SU-DHL-6 (cell line): ENCODE measurements around the gene KLHL12.

Experiments used
- EZH2phosphoT487 ChIP-seq: fragments of 200-600 bp; sonication (generic), shearing (Covaris generic); conservative IDR thresholded peaks from 2 replicates; pipeline ENCODE4 v1.6.1; 2018; ENCODE audit warnings: mild to moderate bottlenecking, antibody characterized with exemption, low read length, moderate library complexity, mixed read lengths
- TF ChIP-seq, protein P1 (sequence below): fragments of 200-600 bp; sonication (generic); IDR thresholded peaks from one replicate; pipeline ENCODE4 v1.5.1; 2017; ENCODE audit warnings: antibody characterized with exemption, mild to moderate bottlenecking, low read length, moderate library complexity; ENCODE audit not compliant: insufficient read depth, poor library complexity, severe bottlenecking

DNA sequence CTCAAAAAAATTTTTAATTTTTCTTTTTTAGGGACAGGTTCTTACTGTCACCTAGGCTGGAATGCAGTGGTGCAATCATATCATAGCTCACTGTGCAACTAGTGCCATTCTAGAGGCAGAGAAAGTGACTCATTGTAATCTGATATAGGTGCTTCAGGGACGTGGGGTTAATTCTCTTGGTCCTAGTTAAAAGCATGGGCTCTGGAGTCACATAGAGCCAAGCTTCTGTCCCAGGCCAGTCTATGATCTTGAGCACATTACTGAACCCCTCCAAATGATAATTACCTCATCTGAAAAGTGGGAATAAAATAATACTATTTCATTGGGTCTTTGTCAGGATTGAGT, 32.2 kb upstream of the KLHL12 start:
- TF ChIP-seq, protein P1, sequence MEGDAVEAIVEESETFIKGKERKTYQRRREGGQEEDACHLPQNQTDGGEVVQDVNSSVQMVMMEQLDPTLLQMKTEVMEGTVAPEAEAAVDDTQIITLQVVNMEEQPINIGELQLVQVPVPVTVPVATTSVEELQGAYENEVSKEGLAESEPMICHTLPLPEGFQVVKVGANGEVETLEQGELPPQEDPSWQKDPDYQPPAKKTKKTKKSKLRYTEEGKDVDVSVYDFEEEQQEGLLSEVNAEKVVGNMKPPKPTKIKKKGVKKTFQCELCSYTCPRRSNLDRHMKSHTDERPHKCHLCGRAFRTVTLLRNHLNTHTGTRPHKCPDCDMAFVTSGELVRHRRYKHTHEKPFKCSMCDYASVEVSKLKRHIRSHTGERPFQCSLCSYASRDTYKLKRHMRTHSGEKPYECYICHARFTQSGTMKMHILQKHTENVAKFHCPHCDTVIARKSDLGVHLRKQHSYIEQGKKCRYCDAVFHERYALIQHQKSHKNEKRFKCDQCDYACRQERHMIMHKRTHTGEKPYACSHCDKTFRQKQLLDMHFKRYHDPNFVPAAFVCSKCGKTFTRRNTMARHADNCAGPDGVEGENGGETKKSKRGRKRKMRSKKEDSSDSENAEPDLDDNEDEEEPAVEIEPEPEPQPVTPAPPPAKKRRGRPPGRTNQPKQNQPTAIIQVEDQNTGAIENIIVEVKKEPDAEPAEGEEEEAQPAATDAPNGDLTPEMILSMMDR: no peak
- TF ChIP-seq EZH2phosphoT487: no peak
